Left cardiac atrium (tissue), 4 donors: ENCODE data around the gene MRPL52. TPM values are rescaled to one million over a fixed set of nuclear protein-coding genes. Genes with fewer than 3 reads are reported as not detected.
"Not testable (repeated sequence)": the region's sequence is repeated elsewhere in the genome, so short reads cannot be mapped to it uniquely, and the experiment has no call there.

ENCODE experiments used
- ATAC-seq, 2 donors: fragments of 200-7000 bp; cut with Tn5 transposase; one replicate each; pipeline ENCODE4 v1.9.1; 2020; ENCODE audit warnings: mild to moderate bottlenecking in 2 of 2, moderate library complexity in 2 of 2
- DNase-seq: peaks from one replicate; pipeline ENCODE4 v3.0.0-alpha.2; 2020
- intact Hi-C, 2 donors: fragments of 100-400 bp; cut with DNase I; formaldehyde crosslinking; loops; one replicate each; pipeline versions ENCODE4 v1.14.1 to v1.15.1; 2022 to 2023
- total RNA-seq, 2 donors: library from RNA; stranded (reverse); fragmentation: NEBNext Ultra II Directional; extraction: Animal tissue kit (Norgen Biotek cat#: 25700); gene quantifications; one replicate each; pipeline ENCODE4 v1.2.1, GENCODE V29; 2021
- donor health status: DM: no; HTN: yes; CAD: no.
- donor health status: DM: no; HTN: yes; CAD: no; lungs with severe emphysema.
- donor health status: DM: yes; HTN: yes; CAD: no.
- donor health status: Dilated cardiomyopathy.

Gene MRPL52
- total RNA-seq, 2 donors from 2014 or later, result 79.4 to 95.7 TPM

- DNase-seq (peak; percentile 82), ATAC-seq (peak; percentile 48 to 73)
- intact Hi-C loops, result no loop called here
Measured at GRCh38 chr14:22848351-22849164, 18.9 kb downstream of the MRPL52 start.

DNA sequence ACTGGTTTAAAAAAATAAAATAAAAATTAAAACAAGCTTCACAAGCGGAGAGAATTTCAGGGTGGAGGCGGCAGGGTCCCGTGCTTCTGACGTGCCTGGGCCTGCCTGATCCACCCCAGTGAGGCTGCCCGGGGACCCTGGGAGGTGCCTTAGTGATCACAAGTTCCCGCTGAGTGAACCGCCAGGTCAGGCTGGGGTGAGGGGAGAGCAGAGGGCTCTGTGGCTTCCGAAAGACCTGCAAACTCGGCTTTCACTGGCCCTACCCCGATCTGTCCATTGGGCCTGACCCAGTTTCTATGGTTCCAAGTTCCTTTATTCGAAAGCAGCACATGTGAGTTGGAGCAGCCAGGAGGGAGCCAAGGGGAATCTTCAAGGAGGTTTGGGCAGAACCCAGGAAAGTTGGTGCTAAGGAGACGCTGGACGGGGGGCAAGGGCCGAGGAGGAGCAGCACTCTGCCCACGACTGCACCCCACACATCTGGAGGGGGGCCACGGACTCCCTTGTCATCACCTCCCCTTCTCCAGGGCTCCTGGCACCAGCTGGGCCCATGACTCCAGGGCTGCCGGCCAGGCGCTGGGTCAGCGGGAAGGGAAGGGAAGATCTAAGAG lies 19.6 kb downstream of the MRPL52 start:
- DNase-seq, result peak; percentile 71
- peak; percentile 13 to 44 for ATAC-seq
- intact Hi-C loops, result no loop called here

GRCh38 chr14:22850944-22851764 lies 21.5 kb downstream of the MRPL52 start:
- intact Hi-C loops, result loop anchor here (5.0 to 10.0 kb wide), 4 partner anchors 196 to 464 kb away; no protein-coding TSS in a partner anchor
- peak; percentile 71 to 80 for ATAC-seq
- DNase-seq, result peak; percentile 95

- not testable (repeated sequence) for ATAC-seq, DNase-seq
- intact Hi-C loops, result loop anchor here (5.0 to 10.0 kb wide), 4 partner anchors 197 to 465 kb away; no protein-coding TSS in a partner anchor
Measured at GRCh38 chr14:22852178-22852577, 22.5 kb downstream of the MRPL52 start.

GRCh38 chr14:22852599-22852939 lies 22.9 kb downstream of the MRPL52 start:
- no peak for ATAC-seq
- DNase-seq, result no peak
- intact Hi-C loops, result loop anchor here (5.0 to 10.0 kb wide), 4 partner anchors 198 to 465 kb away; no protein-coding TSS in a partner anchor

- peak; percentile 50 to 56 for ATAC-seq
- intact Hi-C loops, result loop anchor here (1.0 to 10.0 kb wide), 5 partner anchors 31 to 466 kb away; no protein-coding TSS in a partner anchor
- DNase-seq, result peak; percentile 89
Measured at GRCh38 chr14:22852940-22853767, 23.5 kb downstream of the MRPL52 start.

GRCh38 chr14:22854296-22854695 lies 24.6 kb downstream of the MRPL52 start:
- intact Hi-C loops, result loop anchor here (5.0 to 10.0 kb wide), 4 partner anchors 199 to 467 kb away; no protein-coding TSS in a partner anchor
- ATAC-seq, DNase-seq: not testable (repeated sequence)

DNA sequence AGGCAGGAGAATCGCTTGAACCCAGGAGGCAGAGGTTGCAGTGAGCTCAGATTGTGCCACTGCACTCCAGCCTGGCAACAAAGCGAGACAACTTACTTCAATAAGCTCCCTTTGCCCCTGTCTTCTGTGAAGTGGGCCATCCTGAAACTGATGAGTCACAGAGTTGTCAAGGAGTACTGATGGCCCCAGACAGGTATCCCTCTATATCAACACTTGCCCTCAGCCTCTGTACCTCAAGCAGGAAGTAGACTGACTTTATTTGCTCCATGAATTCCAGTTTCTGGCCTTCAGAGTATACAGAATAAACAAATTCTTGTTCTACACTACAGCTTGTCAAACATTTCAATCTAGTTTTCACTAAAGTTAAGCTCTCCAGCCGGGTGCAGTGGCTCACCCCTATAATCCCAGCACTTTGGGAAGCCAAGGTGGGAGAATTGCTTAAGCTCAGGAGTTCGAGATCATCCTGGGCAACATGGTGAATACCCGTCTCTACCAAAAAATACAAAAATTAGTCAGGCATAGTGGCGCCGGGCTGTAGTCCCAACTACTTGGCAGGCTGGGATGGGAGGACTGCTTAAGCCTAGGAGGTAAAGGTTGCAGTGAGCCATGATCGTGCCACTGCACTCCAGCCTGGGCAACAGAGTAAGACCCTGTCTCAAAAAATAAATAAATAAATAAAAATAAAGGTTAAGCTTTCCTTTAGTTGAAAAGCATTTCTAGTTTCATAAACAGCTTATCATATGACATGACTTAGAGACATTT lies 25.5 kb downstream of the MRPL52 start:
- DNase-seq (no peak), ATAC-seq (no peak)

GRCh38 chr14:22856428-22856827 lies 26.7 kb downstream of the MRPL52 start:
- DNase-seq (no peak), ATAC-seq (no peak)
- intact Hi-C loops, result loop anchor here (5.0 to 10.0 kb wide), 3 partner anchors 34 to 302 kb away; no protein-coding TSS in a partner anchor

More for the DNA sequence above, 25.5 kb downstream of the MRPL52 start:
- intact Hi-C loops, result loop anchor here (5.0 to 10.0 kb wide), 5 partner anchors 33 to 468 kb away; no protein-coding TSS in a partner anchor

GRCh38 chr14:22860377-22860776 lies 30.7 kb downstream of the MRPL52 start:
- intact Hi-C loops, DNase-seq: not testable (repeated sequence)

GRCh38 chr14:22861651-22862050 lies 32.0 kb downstream of the MRPL52 start:
- ATAC-seq (no peak), DNase-seq (no peak)
- intact Hi-C loops, result no loop called here

More at GRCh38 chr14:22860377-22860776, 30.7 kb downstream of the MRPL52 start:
- not testable (repeated sequence) for ATAC-seq

DNA sequence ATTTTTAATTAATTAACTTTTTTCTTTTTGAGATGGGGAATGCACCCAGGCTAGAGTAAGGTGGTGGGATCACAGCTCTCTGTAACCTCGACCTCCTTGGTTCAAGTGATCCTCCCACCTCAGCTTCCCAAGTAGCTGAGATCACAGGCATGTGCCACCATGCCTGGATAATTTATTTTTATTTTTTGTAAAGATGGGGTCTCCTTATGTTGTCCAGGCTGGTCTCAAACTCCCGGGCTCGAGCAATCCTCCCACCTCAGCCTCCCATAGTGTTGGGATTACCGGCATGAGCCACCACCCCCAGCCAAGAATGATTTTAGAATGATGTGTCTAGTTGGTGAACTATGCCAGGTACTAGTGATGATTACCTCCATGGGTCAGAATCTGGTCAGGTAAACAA lies 35.3 kb downstream of the MRPL52 start:
- no peak for ATAC-seq
- intact Hi-C loops, result no loop called here
- no peak for DNase-seq

GRCh38 chr14:22865424-22866405 lies 36.0 kb downstream of the MRPL52 start:
- intact Hi-C loops, result no loop called here
- peak in 1 of 2 donors; percentile 14 for ATAC-seq

GRCh38 chr14:22866874-22867273 lies 37.2 kb downstream of the MRPL52 start:
- ATAC-seq (no peak), DNase-seq (no peak)
- intact Hi-C loops, result no loop called here

More at GRCh38 chr14:22865424-22866405, 36.0 kb downstream of the MRPL52 start:
- no peak for DNase-seq

GRCh38 chr14:22870811-22871223 lies 41.1 kb downstream of the MRPL52 start:
- peak; percentile 2 to 7 for ATAC-seq
- intact Hi-C loops, result no loop called here
- no peak for DNase-seq
